Aorta (tissue), 5 donors: ENCODE results near the gene KIF26B. TPM values are rescaled to one million over a fixed set of nuclear protein-coding genes. Genes with fewer than 3 reads are reported as not detected.
"Not testable (repeated sequence)": the region's sequence is repeated elsewhere in the genome, so short reads cannot be mapped to it uniquely, and the experiment has no call there.

Source experiments
- ATAC-seq: fragments of 200-7000 bp; cut with Tn5 transposase; one replicate; pipeline ENCODE4 v1.9.1; 2022; ENCODE audit warnings: moderate library complexity; ENCODE audit not compliant: low FRiP score
- DNase-seq, 2 donors: peaks; one replicate each; pipeline ENCODE4 v3.0.0-alpha.2; 2020
- H3K27ac ChIP-seq, 2 donors: one replicate each; pipeline ENCODE4 v1.5.1; 2013; ENCODE audit warnings: low read length in 2 of 2, mild to moderate bottlenecking in 2 of 2, moderate library complexity in 2 of 2, control low read depth in 1 of 2, inconsistent platforms in 1 of 2, low read depth in 1 of 2
- H3K27me3 ChIP-seq, 2 donors: one replicate each; pipeline ENCODE4 v1.6.1; 2013; ENCODE audit warnings: control low read depth in 1 of 2, low read length in 1 of 2, mild to moderate bottlenecking in 1 of 2, moderate library complexity in 1 of 2; ENCODE audit not compliant: insufficient read depth in 2 of 2, control insufficient read depth in 1 of 2
- H3K36me3 ChIP-seq, 2 donors: one replicate each; pipeline ENCODE4 v1.6.1; 2013; ENCODE audit warnings: control low read depth in 1 of 2, low read length in 1 of 2, mild to moderate bottlenecking in 1 of 2; ENCODE audit not compliant: insufficient read depth in 2 of 2, control insufficient read depth in 1 of 2
- H3K4me1 ChIP-seq, 2 donors: one replicate each; pipeline ENCODE4 v1.6.1; 2013; ENCODE audit warnings: low read length in 2 of 2, control low read depth in 1 of 2, mild to moderate bottlenecking in 1 of 2, moderate library complexity in 1 of 2; ENCODE audit not compliant: insufficient read depth in 2 of 2, control insufficient read depth in 1 of 2
- H3K4me3 ChIP-seq, 2 donors: one replicate each; pipeline ENCODE4 v1.5.1; 2013; ENCODE audit warnings: low read length in 2 of 2, control low read depth in 1 of 2, mild to moderate bottlenecking in 1 of 2
- H3K9me3 ChIP-seq: one replicate; pipeline ENCODE4 v1.6.1; 2013; ENCODE audit warnings: mild to moderate bottlenecking, low read length; ENCODE audit not compliant: control insufficient read depth
- WGBS, 2 donors: extraction: QIAGEN DNeasy Blood & Tissue Kit; methylation state at CpG; one replicate each; pipeline ENCODE4 v1.1.7; 2013; 5-methylcytosine and 5-hydroxymethylcytosine counted together
- intact Hi-C, 2 donors: fragments of 100-400 bp; cut with DNase I; formaldehyde crosslinking; loops; one replicate each; pipeline versions ENCODE4 v1.14.2 to v1.15.0; 2022
- polyA plus RNA-seq, 2 donors: library from polyadenylated mRNA; stranded (reverse); fragments of 200-250 nt; gene quantifications; one replicate each; pipeline ENCODE4 v1.2.3, GENCODE V29; 2013
- total RNA-seq, 2 donors: library from RNA; stranded (reverse); fragmentation: NEBNext Ultra II Directional; extraction: Animal tissue kit (Norgen Biotek cat#: 25700); gene quantifications; one replicate each; pipeline ENCODE4 v1.2.1, GENCODE V29; 2021
- donor health status: healthy with polysubstance abuse.
- donor health status: Bipolar disorder and iron deficiency.
- donor health status: DM: no; HTN: no; CAD: no.
- donor health status: DM: no; HTN: no; CAD: no.
- donor health status: DM: yes; HTN: yes; CAD: no.

The KIF26B gene
- total and polyA plus RNA-seq, 4 donors: under 0.01 to 0.58 (median 0.30) TPM

GRCh38 chr1:245353411-245353810, 198.6 kb downstream of the KIF26B start:
- no peak for ATAC-seq
- intact Hi-C loops: no loop called here
- no peak for DNase-seq
- Histone ChIP-seq H3K4me1 (no peaks in the 10 kb centered on the region), H3K27ac (no peak overlapping the region), H3K4me3 (no peak overlapping the region), H3K36me3 (no peaks in the 10 kb centered on the region), H3K27me3 (no peaks in the 10 kb centered on the region), H3K9me3 (peaks cover 2% of the 10 kb centered on the region)
- 83 to 85% methylated on average over 7 of the region's 7 CpGs for WGBS, 2 donors

- ATAC-seq (no peak), DNase-seq (no peak)
- H3K9me3 ChIP-seq: peaks cover 2% of the 10 kb centered on the region
- H3K27me3 ChIP-seq: no peaks in the 10 kb centered on the region
- H3K36me3 ChIP-seq: no peaks in the 10 kb centered on the region
- no peak overlapping the region for H3K27ac ChIP-seq
- intact Hi-C loops: no loop called here
- 83 to 85% methylated on average over 19 of the region's 19 CpGs for WGBS, 2 donors
- no peaks in the 10 kb centered on the region for H3K4me1 ChIP-seq
- H3K4me3 ChIP-seq: no peak overlapping the region
Measured at GRCh38 chr1:245353915-245354775, 199.4 kb downstream of the KIF26B start.

- H3K4me3 ChIP-seq, H3K36me3 ChIP-seq, H3K4me1 ChIP-seq, ATAC-seq, H3K27ac ChIP-seq, H3K9me3 ChIP-seq, H3K27me3 ChIP-seq, DNase-seq, intact Hi-C loops: not testable (repeated sequence)
- WGBS, 2 donors: 86 to 89% methylated on average over 14 of the region's 14 CpGs
Measured at GRCh38 chr1:245355851-245356630, 201.3 kb downstream of the KIF26B start.

GRCh38 chr1:245356891-245357585, 202.3 kb downstream of the KIF26B start:
- DNase-seq: no peak
- WGBS, 2 donors: 85 to 86% methylated on average over 10 of the region's 10 CpGs
- Histone ChIP-seq H3K4me1 (no peaks in the 10 kb centered on the region), H3K4me3 (no peak overlapping the region), H3K9me3 (peaks cover 2% of the 10 kb centered on the region), H3K27ac (no peak overlapping the region), H3K36me3 (no peaks in the 10 kb centered on the region), H3K27me3 (no peaks in the 10 kb centered on the region)
- intact Hi-C loops: no loop called here
- no peak for ATAC-seq

- H3K9me3 ChIP-seq, H3K4me3 ChIP-seq, H3K27ac ChIP-seq, ATAC-seq, H3K27me3 ChIP-seq, H3K36me3 ChIP-seq, H3K4me1 ChIP-seq, intact Hi-C loops, DNase-seq: not testable (repeated sequence)
- WGBS, 2 donors: 90 to 92% methylated on average over 12 of the region's 12 CpGs
Measured at GRCh38 chr1:245359101-245359680, 204.4 kb downstream of the KIF26B start.

- Histone ChIP-seq H3K36me3 (no peaks in the 10 kb centered on the region), H3K9me3 (no peaks in the 10 kb centered on the region), H3K27me3 (no peaks in the 10 kb centered on the region), H3K4me3 (no peak overlapping the region), H3K4me1 (no peaks in the 10 kb centered on the region), H3K27ac (no peak overlapping the region)
- intact Hi-C loops: no loop called here
- ATAC-seq (no peak), DNase-seq (no peak)
- 83% methylated on average over 11 of the region's 11 CpGs for WGBS, 2 donors
Measured at GRCh38 chr1:245361065-245361464, 206.3 kb downstream of the KIF26B start.

- H3K27ac ChIP-seq: no peak overlapping the region
- ATAC-seq (no peak), DNase-seq (no peak)
- no peak overlapping the region for H3K4me3 ChIP-seq
- WGBS, 2 donors: 86 to 92% methylated on average over 15 of the region's 15 CpGs
- H3K9me3 ChIP-seq: no peaks in the 10 kb centered on the region
- no peaks in the 10 kb centered on the region for H3K36me3 ChIP-seq
- no peaks in the 10 kb centered on the region for H3K4me1 ChIP-seq
- H3K27me3 ChIP-seq: no peaks in the 10 kb centered on the region
- intact Hi-C loops: no loop called here
Measured at GRCh38 chr1:245361951-245362350, 207.2 kb downstream of the KIF26B start.

- intact Hi-C loops: no loop called here
- Histone ChIP-seq H3K4me3 (no peak overlapping the region), H3K36me3 (no peaks in the 10 kb centered on the region), H3K9me3 (no peaks in the 10 kb centered on the region), H3K4me1 (no peaks in the 10 kb centered on the region), H3K27me3 (no peaks in the 10 kb centered on the region), H3K27ac (no peak overlapping the region)
- no peak for ATAC-seq
- DNase-seq: no peak
- WGBS, 2 donors: 36 to 48% methylated on average over 15 of the region's 15 CpGs
Measured at GRCh38 chr1:245363461-245364200, 208.8 kb downstream of the KIF26B start.
